Measurements from ENCODE around the gene BMP2K.

Gene BMP2K

DNA sequence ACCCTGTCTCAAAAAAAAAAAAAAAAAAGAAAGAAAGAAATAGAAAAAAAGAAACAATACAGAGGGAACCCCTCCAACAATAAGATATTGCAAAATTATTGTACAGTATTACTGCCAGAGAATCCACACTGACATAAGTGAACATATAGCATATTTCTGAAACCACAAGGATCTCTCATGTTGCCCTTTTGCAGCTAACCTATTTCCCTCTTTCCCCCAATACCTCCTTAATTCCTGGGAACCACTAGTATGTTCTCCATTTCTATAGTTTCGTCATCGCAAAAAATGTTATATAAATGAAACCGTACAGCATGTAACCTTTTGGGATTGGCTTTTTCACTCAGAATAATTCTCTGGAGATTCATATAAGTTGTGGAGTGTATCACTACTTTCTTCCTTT lies 20.0 kb upstream of the BMP2K start:
- no peak overlapping the region for H3K27ac ChIP-seq
- no peak for TF ChIP-seq CTCF (conservative IDR thresholded peaks at IDR 0.05)

- no peak for TF ChIP-seq CTCF (conservative IDR thresholded peaks at IDR 0.05)
- no peak overlapping the region for H3K27ac ChIP-seq
Observed at GRCh38 chr4:78756776-78757175, 19.4 kb upstream of the BMP2K start.

DNA sequence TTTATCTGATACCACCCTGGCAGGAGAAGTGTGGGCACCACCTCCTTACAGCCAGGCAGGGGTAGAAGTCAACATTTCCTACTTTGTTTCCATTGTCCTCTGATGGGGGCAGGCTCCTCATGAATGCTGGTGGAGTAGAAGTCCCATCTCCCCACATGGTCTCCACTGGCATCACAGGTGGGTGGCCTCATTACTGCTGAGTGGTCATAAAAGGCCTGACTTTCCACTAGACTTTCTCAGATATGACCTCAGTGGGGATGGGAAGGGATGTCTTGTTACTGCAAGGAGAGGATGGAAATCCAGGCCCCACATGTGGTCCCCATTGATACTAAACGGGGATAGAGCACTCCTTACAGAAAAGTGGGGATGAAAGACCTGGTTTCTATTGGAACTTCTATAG lies 18.6 kb upstream of the BMP2K start:
- H3K27ac ChIP-seq = no peak overlapping the region
- TF ChIP-seq CTCF (conservative IDR thresholded peaks at IDR 0.05) = no peak

DNA sequence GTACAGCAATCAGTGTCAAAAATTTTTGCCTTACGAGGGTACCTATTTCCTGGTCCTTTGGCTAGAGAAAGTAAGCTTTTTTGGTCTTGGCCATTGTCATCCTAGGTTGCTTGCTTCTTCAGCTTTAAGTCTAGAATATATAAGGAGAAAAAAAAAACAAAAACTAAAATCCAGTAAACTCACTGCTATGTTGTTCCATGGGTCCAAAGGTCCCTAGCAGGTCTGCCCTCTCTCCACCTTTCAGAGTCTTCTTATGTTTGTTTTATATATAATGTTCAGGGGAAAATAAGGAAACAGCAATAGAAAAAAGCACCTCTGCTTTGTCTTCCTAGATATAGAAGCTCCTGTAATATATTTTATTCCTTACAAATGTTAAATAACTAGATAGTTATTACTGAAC lies 18.1 kb upstream of the BMP2K start:
- no peak for TF ChIP-seq CTCF (conservative IDR thresholded peaks at IDR 0.05)
- H3K27ac ChIP-seq = no peak overlapping the region

DNA sequence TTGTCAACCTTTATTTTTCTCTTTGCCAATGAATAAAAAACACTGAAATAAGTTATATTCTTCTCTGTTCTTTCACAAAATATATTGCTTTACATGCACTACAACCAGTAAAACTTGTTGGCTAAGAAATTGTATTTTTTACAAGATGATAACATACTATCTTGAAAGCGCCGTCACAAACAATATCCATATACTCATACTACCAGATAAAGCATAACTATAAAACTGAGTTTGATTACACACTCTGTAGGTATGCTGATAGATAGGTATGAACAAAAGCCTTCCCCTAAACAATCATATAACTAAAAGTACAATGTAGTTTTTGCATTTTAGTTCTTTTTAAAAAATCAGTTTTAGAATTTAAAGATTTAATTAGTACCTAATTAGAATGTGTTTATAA lies 13.6 kb upstream of the BMP2K start:
- TF ChIP-seq CTCF (conservative IDR thresholded peaks at IDR 0.05) = no peak
- no peak overlapping the region for H3K27ac ChIP-seq

- TF ChIP-seq CTCF (conservative IDR thresholded peaks at IDR 0.05) = no peak
- no peak overlapping the region for H3K27ac ChIP-seq
Observed at GRCh38 chr4:78763251-78763650, 12.9 kb upstream of the BMP2K start.

- no peak overlapping the region for H3K27ac ChIP-seq
- TF ChIP-seq CTCF (conservative IDR thresholded peaks at IDR 0.05) = no peak
Observed at GRCh38 chr4:78763763-78764387, 12.3 kb upstream of the BMP2K start.

Data from VCaP (cell line).